ENCODE results near the gene GLRX5. TPM values are rescaled to one million over a fixed set of nuclear protein-coding genes. Genes with fewer than 3 reads are reported as not detected.
"Not testable (repeated sequence)": the region's sequence is repeated elsewhere in the genome, so short reads cannot be mapped to it uniquely, and the experiment has no call there.

The GLRX5 gene
- total RNA-seq, 1 experiment from 2014 or later = 56.1 TPM

GRCh38 chr14:95498622-95499353 lies 36.1 kb upstream of the GLRX5 start:
- DNase-seq (ENCODE audit: low spot score) = no peak

DNA sequence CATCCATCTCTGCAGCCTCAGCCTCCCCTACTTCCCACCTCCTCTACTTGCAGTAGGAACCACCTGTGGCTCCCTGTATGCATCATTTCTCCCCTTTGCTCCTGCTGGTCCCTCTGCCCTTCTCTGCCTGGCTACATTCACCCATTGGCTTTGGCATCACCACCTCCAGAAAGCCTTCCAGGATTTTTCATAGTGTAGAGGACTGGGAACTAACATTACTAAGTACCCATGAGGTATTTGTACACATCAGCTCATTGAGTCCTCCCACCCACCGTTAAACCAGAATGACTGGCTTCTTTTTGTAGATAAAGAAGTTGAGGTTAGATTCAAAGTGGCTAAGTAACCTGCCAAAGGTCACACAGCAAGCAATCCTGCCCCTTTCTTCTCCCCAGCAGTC lies 35.5 kb upstream of the GLRX5 start:
- no peak for DNase-seq (ENCODE audit: low spot score)

DNA sequence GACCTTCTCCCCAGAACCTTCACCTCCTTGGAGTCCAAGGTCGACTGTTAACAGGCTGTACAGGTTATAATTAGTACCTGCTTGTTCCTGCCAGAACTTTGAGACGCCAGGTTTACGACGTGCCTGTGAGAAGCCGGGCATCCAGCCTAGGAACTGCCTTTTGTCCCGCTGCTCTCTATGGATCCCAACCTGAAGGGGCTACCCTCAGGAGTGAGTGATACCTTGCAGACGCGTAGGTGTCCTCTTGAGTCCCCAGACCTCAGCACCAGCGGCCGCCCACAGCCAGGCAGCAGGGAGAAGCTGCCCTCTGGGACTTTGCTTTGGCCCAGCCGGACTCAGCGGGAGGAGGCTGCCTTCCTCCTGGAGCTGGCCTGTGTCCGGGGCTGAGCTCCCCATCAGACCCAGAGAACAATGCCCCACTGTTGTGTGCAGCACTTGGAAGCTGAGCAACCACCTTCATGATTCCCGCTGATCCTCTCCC lies 34.6 kb upstream of the GLRX5 start:
- DNase-seq (ENCODE audit: low spot score) = no peak

- peak; percentile 64 for DNase-seq (ENCODE audit: low spot score)
Measured at GRCh38 chr14:95500772-95501401, 34.0 kb upstream of the GLRX5 start.

DNA sequence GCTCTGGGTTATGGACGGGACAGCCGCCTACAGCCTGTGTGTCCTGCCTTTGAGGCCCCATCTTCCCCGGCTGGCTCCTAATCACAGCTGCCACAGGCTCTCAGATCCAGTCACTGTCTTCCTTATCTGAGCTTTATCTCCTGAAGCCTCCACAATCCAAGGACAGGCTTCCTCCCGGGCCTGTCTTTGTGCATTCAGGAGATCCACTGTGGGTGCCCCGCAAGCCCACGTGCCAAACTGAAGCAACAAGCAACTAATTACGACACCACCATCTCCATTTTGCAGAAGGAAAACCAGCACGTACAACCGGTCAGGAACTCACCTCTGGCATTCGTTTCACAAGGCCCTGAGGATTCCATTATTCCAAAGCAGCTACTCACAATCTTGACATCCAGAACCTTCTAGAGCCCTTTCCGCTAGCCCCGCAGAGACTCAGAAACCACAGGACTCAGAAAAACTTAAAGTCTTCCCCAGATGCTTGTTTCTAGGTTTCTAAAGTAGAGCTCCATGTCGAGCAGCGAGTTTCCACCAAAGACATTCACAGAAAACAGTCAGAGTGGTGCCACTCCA lies 32.4 kb upstream of the GLRX5 start:
- DNase-seq (ENCODE audit: low spot score) = no peak

DNA sequence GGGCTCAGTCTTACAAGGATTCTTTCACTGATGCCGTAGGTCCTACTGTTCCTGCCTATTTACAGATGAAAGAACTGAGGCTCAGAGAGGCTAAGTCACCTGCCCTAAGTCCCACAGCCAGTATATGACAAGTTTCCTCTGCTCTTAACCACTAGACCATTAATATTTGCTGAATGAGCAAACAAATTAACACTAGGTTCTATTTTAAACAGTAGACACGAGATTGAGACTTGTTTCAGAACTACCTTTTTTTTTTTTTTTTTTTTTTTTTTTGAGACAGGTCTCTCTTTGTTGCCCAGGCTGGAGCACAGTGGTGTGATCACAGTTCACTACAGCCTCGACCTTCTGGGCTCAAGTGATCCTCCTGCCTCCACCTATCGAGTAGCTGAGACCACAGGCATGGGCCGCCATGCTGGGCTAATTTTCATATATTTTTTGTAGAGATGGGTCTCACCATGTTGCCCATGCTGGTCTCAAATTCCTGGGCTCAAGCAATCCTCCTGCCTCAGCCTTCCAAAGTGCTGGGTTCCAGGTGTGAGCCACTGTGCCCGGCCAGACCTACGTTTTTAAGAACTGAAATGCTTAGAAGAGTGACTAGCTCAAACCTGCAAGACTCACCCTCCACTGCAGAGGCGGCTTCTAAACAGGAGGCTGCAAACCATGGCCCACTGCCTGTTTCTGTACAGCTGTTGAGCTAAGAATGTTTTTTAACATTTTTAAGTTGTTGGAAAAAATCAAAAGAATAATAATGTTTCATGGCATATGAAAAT lies 31.3 kb upstream of the GLRX5 start:
- no peak for DNase-seq (ENCODE audit: low spot score)

- peak; percentile 49 for DNase-seq (ENCODE audit: low spot score)
Measured at GRCh38 chr14:95504135-95505029, 30.5 kb upstream of the GLRX5 start.

DNA sequence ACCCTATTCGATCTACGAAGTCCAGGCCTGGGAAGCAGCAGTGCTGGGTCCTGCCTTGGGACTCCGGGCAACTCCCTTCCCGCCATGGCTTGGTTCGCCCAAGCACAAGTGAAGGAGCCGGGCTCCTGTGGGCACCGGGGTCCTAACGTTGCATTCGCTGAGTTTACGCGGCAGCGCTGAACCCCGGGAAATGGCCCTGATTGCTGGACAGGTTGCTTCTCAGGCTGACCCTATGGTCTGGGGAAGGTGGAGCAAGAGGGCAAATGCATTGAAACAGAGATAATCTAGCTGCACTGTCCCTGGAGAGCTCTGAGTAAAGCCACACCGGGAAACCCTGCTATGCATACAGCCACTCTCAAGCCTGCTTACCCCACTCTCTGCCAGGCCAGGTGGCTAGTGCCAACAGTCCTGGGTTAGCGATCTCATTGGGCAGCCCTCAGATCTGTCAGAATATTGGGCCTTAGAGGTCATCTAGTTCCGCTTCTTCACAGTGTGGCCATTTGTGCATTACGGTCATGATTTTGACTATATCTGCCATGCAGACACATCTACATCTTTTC lies 29.7 kb upstream of the GLRX5 start:
- no peak for DNase-seq (ENCODE audit: low spot score)

GRCh38 chr14:95507174-95507573 lies 27.7 kb upstream of the GLRX5 start:
- peak; percentile 92 for DNase-seq (ENCODE audit: low spot score)

GRCh38 chr14:95507701-95508103 lies 27.1 kb upstream of the GLRX5 start:
- peak; percentile 95 for DNase-seq (ENCODE audit: low spot score)

DNA sequence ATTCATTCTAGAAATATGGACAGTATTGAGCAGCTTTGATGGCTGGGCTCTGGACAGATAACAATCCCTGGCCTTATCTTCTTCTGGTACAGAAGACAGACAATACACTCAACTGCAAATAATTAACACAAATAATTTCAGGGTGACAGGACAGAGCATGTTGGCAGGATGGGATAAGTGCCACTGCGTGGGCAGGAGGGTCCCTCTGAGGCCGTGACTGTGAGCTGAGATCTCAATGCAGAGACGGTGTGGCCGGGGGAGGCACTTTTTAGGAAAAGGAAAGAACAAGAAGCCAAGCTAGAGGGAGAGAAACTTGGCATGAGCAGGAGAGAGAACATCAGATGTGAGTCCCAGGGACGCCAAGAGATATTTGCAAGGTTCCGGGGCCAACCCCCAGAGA lies 26.5 kb upstream of the GLRX5 start:
- DNase-seq (ENCODE audit: low spot score) = no peak

DNA sequence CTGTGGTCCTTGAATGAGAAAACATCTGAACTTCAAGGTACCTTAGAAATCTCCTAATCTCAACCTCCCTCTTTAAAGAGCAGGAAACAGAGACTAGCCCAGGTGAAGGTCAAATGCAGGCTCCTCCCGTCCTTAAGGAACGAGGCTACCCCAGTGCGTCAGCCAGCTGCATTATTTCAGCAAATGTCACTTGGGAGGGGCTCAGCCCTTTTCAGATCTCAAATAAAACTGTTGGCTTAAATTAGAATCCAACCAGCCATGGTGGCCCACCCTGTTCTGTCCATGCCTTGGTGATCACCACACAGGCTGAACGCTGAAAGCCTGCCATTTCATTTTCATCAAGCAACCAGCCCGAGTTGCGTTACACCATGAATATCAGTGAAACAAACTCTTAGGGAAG lies 25.4 kb upstream of the GLRX5 start:
- DNase-seq (ENCODE audit: low spot score) = no peak

GRCh38 chr14:95510344-95510743 lies 24.5 kb upstream of the GLRX5 start:
- DNase-seq (ENCODE audit: low spot score) = not testable (repeated sequence)

DNA sequence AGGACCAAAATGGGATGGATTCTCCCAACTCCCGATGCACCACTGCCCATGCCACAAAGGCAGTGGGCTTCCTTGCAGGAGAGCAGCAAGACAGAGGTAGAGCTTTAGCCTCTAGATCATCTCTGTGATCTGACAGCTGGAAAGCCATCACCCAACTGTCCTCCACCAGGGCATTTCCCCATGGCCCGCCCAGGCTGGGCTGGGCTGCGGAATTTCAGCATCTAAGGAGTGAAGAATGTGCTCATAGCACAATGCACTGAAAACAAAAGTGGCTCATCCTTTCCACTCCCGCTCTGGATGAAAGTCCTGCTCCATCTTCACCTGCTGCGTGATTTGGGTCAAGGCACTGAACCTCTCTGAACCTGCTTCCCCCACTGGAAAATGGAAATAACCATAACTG lies 24.0 kb upstream of the GLRX5 start:
- DNase-seq (ENCODE audit: low spot score) = no peak

GRCh38 chr14:95511687-95512086 lies 23.2 kb upstream of the GLRX5 start:
- DNase-seq (ENCODE audit: low spot score) = no peak

DNA sequence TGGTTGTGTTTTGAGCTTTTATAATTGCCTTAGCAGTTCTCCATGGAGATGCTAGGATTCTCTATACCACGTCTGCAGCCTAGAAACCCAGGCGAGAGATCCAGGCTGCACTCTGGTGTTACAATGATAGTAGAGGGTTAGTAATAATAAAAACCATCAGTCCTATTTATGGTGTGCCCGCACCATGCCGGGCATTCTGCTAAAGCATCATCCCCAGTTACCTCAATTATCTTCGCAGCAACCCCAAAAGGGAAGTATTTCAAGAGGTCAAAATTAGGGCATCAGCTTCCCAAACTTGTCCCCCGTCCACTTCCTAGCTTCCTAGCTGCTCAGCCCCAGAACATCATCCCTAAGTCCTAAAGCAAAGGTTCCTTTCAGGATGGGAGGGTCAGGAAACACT lies 21.6 kb upstream of the GLRX5 start:
- no peak for DNase-seq (ENCODE audit: low spot score)

DNA sequence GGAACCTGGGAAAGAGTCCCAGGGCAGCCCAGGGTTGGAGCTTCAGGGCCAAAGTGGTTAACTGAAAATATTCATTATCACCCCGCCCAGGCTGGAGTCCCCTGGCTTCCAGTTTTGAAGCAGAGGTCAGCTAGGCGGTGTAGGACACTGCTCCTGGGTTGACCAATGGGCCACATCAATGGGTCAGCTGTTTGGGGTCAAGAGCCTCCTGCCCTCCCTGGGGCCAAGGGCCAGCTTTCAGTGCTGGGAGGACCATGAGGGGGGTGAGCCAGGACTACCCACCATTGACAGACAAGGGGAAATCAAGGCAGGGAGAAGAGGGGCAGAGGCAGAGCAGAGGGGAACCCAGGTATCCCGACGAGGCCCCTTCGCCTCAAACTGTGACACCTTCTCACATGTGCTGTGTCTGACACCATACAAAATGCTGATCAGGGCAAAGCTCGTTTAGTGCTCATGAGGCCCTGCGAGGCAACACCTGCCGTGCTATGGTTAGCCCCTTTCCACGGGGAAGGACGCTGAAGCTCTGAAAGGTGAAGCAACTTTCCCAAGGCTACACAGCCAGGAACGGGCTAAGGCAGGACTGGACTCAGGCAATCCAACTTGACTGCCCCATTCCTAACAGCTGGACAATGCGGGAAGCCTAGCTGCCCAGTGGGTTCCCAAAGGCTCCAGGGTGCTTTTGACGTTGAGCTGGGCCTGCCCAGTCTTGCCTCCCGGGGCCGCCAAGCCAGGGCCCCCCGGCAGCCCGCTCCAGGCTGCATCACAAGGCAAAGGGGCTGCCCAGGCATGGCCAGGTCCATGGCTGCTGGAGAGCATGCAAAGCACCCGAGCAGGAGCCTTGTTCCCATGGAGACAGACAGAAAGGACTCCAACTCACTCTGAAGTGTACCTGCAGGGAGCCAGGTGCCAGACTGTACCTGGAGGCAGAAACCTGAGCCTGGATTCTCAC lies 20.4 kb upstream of the GLRX5 start:
- no peak for DNase-seq (ENCODE audit: low spot score)

GRCh38 chr14:95515080-95515489 lies 19.8 kb upstream of the GLRX5 start:
- no peak for DNase-seq (ENCODE audit: low spot score)

- no peak for DNase-seq (ENCODE audit: low spot score)
Measured at GRCh38 chr14:95515596-95516552, 19.0 kb upstream of the GLRX5 start.
